Measurements from ENCODE around the gene TFCP2.

DNA sequence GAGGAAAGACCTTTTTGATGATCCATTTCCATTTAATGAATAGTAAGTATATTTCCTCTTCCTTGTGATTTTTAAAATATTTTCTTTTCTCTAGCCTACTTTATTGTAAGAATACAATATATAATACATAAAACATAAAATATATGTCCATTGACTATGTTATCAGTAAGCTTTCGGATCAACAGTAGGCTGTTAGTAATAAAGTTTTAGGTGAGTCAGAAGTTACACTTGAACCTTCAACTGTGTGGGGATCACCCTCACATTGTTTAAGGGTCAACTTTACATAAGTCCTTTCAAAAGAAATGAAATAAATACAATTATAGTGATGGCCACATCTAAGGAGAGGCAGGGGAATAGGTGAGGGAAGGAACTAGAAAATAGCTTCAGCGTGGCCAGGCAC lies 5.0 kb upstream of the TFCP2 start:
- TF ChIP-seq, protein P1, sequence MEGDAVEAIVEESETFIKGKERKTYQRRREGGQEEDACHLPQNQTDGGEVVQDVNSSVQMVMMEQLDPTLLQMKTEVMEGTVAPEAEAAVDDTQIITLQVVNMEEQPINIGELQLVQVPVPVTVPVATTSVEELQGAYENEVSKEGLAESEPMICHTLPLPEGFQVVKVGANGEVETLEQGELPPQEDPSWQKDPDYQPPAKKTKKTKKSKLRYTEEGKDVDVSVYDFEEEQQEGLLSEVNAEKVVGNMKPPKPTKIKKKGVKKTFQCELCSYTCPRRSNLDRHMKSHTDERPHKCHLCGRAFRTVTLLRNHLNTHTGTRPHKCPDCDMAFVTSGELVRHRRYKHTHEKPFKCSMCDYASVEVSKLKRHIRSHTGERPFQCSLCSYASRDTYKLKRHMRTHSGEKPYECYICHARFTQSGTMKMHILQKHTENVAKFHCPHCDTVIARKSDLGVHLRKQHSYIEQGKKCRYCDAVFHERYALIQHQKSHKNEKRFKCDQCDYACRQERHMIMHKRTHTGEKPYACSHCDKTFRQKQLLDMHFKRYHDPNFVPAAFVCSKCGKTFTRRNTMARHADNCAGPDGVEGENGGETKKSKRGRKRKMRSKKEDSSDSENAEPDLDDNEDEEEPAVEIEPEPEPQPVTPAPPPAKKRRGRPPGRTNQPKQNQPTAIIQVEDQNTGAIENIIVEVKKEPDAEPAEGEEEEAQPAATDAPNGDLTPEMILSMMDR (IDR thresholded peaks at IDR 0.05), result no peak
- TF ChIP-seq POLR2A (IDR thresholded peaks at IDR 0.05), result no peak
- TF ChIP-seq EP300 (IDR thresholded peaks at IDR 0.05), result no peak
